ENCODE results near the gene TSPAN9.

The TSPAN9 gene

DNA sequence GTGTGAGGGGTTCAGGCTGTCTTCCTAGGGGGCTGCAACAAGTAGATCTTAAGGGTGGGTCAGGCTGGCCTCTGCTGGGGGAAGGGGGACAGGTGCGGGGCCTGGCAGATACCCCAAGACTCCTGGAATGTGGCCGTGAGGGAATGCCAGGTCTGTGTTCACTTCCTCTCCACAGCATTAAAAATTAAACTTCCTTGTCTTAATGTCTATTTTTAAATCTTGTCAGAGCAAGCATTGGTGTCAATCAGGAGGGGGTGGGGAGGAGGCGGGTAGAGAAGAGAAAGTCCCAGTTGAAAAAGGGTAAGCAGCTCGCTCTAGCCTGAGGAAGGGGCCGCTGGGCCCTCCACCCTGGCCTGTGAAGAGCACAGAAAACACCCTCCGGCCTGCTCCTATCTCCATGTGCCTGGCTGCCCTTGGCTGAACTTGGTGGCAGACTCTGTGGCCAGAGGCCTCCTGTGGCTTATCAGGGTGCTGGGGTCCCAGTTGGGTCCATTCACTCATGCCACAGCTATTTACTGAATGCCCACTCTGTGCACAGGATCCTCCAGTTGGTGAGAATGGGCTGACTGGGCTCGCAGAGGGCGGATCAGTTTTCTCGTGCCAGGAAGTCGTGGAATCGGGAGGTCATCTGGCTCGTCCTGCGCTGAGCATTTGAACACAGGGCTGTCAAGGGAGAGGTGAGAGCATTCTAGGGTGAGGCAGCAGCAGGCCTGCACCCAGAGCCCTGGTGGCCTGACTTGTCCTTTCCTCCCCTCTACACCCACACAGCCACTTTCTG lies 128.8 kb downstream of the TSPAN9 start:
- DNase-seq (ENCODE audit: low spot score) = no peak

- DNase-seq (ENCODE audit: low spot score) = no peak
Measured at GRCh38 chr12:3206536-3207072, 129.4 kb downstream of the TSPAN9 start.

GRCh38 chr12:3207175-3207574 lies 130.0 kb downstream of the TSPAN9 start:
- no peak for DNase-seq (ENCODE audit: low spot score)

- no peak for DNase-seq (ENCODE audit: low spot score)
Measured at GRCh38 chr12:3207858-3208257, 130.7 kb downstream of the TSPAN9 start.

DNA sequence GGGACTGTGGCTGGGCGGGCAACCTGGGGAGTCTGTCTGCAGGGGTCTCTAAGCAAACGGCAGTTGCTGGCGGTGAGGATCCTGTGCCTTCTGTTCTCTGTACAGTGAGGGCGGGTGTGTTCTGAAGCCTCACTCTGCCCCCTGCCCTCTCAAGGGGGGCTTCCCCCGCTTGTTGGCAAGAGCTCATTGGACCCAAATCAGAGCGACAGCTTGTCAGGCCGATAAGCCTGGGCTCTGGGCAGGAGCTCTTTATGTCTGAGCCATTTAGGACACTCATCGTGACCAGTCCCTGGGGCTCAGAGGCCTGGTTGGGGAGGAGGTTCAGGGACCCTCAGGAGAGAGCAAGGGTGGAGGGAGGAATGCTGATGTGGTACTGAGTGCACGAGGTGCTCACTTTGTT lies 136.0 kb downstream of the TSPAN9 start:
- DNase-seq (ENCODE audit: low spot score) = no peak

- DNase-seq (ENCODE audit: low spot score) = no peak
Measured at GRCh38 chr12:3213768-3214167, 136.6 kb downstream of the TSPAN9 start.

- DNase-seq (ENCODE audit: low spot score) = no peak
Measured at GRCh38 chr12:3214526-3215365, 137.6 kb downstream of the TSPAN9 start.

DNA sequence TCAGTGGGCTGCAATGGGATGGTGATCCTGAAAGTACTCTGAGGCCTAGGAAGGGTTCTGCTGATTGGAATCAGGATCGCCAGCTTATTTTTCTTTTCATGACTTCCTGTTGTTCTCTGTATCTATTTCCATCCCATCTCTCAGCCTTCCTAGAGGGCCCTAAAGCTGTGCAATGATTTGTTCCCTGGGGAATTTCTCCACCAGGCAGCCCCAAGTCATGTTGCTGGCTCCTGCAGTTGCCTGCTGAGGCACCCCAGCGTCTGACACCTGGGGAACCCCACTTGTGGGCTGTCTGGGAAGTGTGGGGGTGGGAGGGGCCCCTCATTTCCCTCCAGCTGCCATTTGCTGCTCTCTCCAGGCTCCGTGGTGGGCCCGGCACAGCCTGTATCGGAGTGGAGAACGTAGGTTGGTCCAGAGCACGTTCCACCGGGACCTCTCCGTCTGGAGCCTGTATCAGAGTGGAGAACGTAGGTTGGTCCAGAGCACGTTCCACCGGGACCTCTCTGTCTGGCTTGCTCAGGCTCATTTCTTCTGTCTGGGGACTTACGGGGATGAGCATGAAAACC lies 138.3 kb downstream of the TSPAN9 start:
- DNase-seq (ENCODE audit: low spot score) = no peak

DNA sequence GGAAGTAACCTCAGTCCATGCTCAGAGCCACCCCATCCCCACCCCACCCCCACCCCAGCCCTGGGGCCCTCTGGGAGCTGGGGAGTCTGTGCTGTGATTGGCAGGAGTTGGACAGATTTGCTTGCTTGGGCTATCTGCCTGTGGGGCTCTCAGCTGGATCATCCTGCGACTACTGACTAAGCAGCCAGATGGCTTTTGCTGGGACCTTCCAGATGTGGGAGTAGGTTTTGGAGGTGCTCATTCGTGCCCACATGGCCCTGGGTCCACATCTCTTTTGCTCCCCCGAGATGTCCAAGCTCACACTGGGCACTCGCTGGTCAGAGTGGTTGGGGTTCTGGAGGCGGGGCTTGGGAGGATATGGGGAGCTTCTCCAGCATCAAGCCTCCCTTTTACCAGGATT lies 138.9 kb downstream of the TSPAN9 start:
- no peak for DNase-seq (ENCODE audit: low spot score)

DNA sequence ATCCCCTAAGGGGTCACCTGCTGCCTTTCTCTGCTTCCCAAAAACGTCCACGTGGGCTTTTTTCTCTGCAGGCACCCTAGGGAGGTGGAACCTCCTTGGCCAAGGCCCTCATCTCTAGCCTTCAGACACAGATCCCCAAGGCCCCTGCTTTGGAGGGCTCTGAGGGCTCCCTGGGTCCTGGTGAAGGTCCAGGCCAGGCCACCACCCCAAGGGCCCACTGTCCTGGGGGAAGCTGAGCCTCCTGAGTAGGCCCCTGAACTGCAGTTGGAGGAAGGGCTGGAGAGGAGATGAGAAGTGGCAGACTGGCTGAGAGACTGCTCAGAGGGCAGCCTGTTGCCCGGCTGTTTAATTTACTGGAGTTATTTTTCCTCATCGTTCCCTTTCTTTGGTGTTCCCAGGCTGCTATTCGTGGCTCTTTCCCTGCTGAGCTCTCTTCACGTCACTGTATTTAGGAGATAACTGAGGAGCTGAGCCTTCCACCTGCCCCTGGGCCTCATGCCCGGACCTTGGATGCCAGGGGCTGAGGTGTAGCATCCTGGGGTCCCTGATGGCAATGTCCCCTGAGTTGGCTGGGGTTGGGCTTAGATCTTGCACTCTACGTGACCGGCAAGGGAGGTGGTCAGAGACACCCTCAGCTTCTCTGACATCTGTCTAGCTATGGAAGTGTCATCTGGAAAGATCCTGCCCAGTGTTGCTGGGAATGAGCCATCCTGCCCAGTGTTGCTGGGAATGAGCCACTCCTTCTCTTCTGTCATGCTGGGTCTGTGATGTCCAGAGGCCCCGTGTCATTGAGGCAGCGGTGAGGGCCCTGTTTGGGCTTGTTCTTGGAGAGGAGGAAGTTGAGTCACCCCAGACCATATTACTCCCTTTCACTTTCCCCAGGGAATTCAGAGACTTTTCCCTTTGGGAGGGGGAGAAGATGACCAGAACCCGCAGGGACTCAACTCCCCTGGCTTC lies 139.8 kb downstream of the TSPAN9 start:
- DNase-seq (ENCODE audit: low spot score) = peak; percentile 81

DNA sequence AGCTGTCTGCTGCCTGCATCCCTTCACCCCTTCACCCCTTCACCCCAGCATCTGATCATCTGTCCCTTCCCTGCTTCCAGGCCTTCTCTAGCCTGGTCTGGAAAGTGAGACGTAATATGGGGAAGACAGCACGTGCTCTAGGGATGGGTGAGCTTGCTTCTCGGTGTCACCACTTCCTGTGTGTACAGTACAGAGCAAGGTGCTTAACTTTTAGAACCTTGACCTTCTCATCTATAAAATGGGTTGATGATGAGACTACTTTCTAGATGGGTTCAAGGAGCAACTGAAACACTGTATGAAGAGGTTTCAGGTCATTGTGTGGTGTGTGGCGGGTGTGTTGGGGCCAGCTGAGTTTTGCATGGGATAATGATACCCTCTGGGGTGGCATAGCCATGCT lies 140.5 kb downstream of the TSPAN9 start:
- no peak for DNase-seq (ENCODE audit: low spot score)

GRCh38 chr12:3218228-3219171 lies 141.3 kb downstream of the TSPAN9 start:
- DNase-seq (ENCODE audit: low spot score) = peak; percentile 90

GRCh38 chr12:3219233-3219632 lies 142.1 kb downstream of the TSPAN9 start:
- DNase-seq (ENCODE audit: low spot score) = no peak

DNA sequence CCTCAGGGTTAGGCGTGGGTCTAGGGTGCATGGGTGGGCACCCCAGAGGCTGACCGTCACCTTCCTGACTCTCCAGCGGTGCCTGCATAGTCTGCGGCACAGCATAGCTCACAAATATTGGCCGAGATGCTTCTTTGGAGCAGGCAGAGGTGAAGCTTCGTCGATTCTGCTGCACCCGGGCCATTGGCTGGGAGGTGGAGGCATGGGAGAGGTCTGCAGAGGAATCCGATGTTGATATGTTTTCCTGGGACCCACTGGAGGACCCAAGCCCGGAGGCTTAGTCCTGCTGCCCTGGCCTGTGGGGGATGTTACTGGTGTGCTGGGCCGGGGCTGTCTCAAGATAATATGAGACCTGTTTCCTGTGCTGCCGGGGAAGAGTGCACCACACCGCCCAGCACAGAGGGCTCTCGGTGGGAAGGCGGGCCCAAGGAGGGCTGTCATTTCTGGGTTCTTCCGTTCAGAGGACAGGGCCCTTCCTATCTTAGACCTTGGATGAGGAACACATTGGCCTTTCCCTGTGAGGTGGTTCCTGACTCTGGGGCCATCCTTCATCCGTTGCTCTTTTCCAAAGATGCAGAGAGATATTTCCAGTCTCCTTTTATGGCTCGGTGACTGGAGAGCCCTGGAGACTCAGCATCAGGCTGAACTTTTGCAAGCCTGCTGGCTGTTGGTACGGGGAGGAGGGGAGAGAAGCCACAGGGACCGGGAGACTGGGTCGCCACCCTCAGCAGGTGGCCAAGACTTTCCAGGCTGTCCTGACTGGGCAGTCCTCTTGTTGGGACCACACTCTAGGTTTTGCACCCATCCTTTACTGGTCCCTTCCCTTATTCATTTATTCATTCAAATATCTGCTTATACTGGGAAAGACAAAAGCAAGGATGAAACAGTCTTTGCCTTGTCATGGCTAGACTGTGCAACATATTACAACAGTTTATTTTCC lies 143.5 kb downstream of the TSPAN9 start:
- DNase-seq (ENCODE audit: low spot score) = no peak

GRCh38 chr12:3222306-3222705 lies 145.1 kb downstream of the TSPAN9 start:
- no peak for DNase-seq (ENCODE audit: low spot score)

DNA sequence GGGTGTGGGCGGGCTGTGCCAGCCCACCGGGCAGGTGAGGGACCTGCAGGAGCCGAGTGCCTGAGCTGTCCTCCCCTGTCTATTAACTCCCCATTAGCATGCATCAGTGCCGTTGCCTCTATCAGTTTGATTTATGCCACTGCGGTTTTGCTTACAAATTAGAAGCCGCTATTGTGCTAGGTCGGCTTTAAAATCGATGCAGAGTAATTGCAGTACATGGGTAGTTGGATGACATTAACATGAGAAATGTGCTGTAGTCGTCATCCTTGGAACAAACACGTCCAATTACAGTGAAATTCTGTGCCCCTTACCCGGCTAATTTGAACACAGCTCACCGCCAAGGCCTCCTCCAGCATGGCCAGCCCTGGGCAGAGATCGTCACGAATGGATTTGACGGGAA lies 145.8 kb downstream of the TSPAN9 start:
- no peak for DNase-seq (ENCODE audit: low spot score)

DNA sequence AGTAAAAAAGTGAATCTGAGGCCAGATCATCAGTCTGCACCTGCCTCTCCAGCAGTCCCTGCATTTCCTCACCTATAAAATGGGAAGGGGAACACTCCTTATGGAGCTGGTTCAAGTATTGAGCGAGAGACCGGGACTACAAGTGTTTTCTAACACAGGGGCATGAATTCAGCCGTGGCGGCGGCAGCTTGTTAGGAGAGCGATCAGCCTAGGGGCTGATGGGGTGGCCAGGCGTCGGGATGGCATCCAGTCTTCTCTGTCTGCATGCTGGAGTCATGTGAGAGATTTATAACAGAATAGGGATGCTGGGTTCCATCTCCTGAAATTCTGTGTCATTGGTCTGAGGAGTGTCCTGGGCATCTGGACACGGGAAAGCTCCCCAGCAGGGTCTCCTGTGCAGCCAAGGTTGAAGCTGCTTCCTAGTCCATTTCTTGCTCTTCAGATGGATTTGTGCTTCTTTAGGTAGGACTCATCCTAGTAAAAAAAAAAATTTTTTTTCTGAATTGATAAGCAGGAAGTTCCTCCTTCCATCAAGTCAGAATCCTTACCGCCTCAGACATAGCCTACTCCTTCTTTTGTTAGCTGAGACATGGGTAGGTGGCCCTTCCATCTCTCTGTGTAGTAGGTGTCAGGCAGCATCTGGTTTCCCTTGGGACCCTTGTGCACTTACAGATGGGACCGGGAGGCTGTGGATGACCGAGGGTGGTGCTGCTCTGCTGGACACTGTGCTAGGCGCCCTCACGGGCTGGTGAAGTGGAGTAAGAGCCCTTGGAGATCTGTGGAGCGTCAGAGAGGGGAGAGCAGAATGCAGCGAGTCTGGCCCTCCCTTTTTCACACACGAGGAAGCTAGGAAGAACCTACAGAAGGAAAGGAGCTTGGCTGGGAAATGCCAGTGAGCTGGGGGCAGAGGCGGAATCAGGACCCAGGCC lies 146.7 kb downstream of the TSPAN9 start:
- DNase-seq (ENCODE audit: low spot score) = no peak

- no peak for DNase-seq (ENCODE audit: low spot score)
Measured at GRCh38 chr12:3224530-3224903, 147.3 kb downstream of the TSPAN9 start.

Data from AG08395 (cell line).